Measurements from ENCODE around the gene IKBIP.
"Not testable (repeated sequence)": the region's sequence is repeated elsewhere in the genome, so short reads cannot be mapped to it uniquely, and the experiment has no call there.

DNA sequence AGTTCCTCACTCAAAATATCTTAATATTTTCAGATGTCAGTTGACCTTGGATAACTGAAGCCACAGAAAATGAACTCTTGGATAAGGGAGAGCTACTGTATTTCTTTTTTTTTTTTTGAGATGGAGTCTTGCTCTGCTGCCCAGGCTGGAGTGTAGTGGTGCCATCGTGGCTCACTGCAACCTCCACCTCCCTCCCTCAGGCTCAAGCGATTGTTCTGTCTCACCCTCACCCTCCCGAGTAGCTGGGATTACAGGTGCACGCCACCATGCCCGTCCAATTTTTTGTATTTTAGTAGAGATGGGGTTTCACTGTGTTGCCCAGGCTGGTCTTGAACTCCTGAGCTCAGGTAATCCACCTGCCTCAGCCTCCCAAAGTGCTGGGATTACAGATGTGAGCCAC, 47.3 kb downstream of the IKBIP start:
- TF ChIP-seq, protein P1, sequence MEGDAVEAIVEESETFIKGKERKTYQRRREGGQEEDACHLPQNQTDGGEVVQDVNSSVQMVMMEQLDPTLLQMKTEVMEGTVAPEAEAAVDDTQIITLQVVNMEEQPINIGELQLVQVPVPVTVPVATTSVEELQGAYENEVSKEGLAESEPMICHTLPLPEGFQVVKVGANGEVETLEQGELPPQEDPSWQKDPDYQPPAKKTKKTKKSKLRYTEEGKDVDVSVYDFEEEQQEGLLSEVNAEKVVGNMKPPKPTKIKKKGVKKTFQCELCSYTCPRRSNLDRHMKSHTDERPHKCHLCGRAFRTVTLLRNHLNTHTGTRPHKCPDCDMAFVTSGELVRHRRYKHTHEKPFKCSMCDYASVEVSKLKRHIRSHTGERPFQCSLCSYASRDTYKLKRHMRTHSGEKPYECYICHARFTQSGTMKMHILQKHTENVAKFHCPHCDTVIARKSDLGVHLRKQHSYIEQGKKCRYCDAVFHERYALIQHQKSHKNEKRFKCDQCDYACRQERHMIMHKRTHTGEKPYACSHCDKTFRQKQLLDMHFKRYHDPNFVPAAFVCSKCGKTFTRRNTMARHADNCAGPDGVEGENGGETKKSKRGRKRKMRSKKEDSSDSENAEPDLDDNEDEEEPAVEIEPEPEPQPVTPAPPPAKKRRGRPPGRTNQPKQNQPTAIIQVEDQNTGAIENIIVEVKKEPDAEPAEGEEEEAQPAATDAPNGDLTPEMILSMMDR (IDR thresholded peaks at IDR 0.05) = not testable (repeated sequence)
- TF ChIP-seq EZH2 (IDR thresholded peaks at IDR 0.05; ENCODE audit: borderline replicate concordance, insufficient read depth, low read depth, low read length, poor library complexity, severe bottlenecking) = not testable (repeated sequence)

Measured in B cell (primary cell).